Activated CD4-positive, CD25-positive, alpha-beta regulatory T cell (primary cell): ENCODE data around the gene S1PR4.
"Not testable (repeated sequence)": the region's sequence is repeated elsewhere in the genome, so short reads cannot be mapped to it uniquely, and the experiment has no call there.

Experiments used
- DNase-seq, 4 experiments: peaks; one replicate each; lab custom pipeline; 2025; lab: John Stamatoyannopoulos, UW

S1PR4 gene

DNA sequence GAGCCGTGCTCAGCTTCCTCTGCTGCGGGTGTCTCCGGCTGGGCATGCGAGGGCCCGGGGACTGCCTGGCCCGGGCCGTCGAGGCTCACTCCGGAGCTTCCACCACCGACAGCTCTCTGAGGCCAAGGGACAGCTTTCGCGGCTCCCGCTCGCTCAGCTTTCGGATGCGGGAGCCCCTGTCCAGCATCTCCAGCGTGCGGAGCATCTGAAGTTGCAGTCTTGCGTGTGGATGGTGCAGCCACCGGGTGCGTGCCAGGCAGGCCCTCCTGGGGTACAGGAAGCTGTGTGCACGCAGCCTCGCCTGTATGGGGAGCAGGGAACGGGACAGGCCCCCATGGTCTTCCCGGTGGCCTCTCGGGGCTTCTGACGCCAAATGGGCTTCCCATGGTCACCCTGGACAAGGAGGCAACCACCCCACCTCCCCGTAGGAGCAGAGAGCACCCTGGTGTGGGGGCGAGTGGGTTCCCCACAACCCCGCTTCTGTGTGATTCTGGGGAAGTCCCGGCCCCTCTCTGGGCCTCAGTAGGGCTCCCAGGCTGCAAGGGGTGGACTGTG lies 1.2 kb downstream of the S1PR4 start:
- DNase-seq, result no peak

DNA sequence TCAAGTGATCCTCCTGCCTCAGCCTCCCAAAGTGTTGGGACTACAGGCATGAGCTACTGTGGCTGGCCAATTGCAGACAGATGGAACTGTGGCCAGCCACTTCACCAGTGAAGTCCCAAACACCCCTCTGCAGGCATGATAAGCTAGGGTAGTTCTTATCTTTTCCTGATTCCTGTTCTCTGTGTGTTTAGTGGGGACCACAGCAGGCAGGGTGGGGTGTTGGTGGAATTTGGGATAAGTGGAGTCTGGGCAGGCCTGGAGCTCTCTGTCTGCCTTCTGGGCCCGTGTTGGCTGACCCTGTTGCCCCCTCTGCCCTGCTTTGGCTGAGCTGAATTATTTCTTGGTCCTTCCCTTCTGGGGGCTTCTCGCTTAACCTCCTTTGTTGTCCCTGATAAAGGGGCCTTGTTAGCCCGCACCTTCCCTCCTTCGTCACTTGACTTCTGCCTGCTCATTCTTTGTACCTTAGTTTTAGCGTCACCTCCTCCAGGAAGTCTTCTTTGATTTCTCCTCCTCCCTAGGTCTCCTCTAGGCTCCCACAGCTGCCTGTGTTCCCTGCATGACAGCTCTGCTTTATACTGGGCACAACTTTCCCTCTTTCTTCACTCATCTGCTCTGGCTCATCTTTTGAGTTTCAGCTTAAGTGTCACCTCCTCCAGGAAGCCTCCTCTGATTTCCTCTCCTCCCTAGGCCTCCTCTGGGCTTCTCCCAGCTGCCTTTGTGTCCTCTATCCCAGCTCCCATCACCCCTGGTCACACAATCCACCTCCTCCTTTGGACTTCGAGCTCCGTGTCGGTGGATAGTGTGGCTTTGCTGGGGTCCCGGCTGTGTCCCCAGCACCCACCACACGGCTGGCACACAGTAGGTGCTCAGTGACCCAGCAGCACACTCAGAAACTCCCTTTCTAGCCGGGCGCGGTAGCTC lies 5.4 kb downstream of the S1PR4 start:
- DNase-seq, result no peak

GRCh38 chr19:3184847-3185460 lies 6.4 kb downstream of the S1PR4 start:
- peak; percentile 51 to 68 (median 58) for DNase-seq

GRCh38 chr19:3185461-3186159 lies 7.0 kb downstream of the S1PR4 start, which contains the start of gene NCLN:
NCLN (plus strand) TSS chr19:3185930; CDS start chr19:3186031, 101 bp downstream.
- peak; percentile 87 to 92 (median 90) for DNase-seq

- no peak for DNase-seq
These were observed 7.7 kb downstream of the S1PR4 start for GRCh38 chr19:3186160-3186688.

DNA sequence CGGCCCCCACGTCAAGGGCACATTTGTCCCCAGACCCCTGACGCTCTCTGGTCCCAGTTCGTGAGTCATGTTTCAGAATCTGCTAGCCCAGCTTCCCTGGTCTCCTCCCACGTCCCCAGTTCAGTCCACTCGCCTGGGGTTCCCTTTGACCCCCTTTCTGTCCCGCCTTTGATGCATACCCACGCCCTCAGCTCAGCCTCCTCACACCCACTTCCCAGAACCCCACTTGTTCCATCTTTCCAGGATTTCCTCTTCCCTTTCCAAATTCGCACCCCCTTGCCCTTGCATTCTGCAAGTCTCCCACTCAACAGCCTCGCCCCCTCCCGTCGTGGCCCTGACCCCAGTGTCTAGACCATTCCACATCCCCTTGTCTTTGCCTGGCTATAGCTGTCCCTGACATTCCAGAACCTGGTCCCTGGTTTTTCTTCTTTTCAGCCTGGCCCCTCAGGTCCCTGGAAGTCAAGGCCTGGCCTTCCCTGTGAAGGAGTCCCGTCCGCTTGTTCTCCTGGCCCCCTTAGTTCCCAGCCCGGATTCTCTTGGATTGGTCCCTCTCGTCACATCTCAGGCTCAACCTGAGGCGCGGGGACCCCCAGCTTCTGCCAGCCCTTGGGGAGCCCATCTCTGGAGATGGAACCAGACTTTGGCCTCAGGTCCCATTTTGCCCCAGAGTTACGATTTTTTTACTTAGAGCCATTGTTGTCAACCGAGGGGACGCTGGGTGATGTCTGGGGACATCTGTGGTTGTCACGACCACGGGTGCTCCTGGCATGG lies 8.5 kb downstream of the S1PR4 start:
- no peak for DNase-seq

DNA sequence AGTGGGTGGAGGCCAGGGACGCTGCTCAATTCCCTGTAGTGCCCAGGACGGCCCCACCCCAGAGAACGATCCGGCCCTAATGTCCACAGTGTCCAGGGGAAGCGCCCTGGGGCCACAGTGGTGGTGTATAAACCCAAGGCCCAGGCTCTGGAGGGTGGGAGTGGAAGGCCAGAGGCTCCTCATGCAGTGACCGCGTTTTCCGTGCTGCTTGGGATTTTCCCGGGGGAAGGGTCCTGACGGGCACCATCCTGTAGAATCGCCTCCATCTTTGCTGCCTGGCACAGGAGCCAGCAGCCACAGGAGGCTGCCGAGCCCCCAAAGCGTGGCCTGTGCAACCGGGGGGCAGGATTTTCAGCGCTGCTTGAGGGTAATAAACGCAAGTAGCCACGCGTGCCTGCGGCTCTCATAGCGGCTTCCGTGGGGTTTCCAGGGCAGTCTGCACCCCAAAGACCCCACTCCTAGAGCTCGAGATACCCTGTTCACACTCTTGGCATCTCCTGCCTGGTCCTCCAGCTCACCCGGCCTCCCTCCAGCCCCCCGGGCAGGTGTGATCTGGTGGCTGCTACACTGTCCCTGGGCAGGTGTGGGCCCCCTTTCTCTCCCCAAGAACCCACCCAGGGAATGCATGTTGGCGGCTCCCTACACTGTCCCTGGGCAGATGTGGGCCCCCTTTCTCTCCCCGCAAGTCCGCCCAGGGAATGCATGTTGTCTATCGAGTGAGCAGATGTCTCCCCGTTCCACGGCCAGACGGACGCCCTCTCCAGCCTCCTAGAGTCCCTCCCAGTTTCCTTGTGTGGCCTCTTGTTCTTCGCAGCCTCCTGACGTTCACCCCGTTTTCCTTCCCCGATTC lies 9.3 kb downstream of the S1PR4 start:
- no peak for DNase-seq

- DNase-seq, result no peak
These were observed 10.3 kb downstream of the S1PR4 start for GRCh38 chr19:3188627-3189596.

GRCh38 chr19:3189702-3190469 lies 11.3 kb downstream of the S1PR4 start:
- no peak for DNase-seq

DNA sequence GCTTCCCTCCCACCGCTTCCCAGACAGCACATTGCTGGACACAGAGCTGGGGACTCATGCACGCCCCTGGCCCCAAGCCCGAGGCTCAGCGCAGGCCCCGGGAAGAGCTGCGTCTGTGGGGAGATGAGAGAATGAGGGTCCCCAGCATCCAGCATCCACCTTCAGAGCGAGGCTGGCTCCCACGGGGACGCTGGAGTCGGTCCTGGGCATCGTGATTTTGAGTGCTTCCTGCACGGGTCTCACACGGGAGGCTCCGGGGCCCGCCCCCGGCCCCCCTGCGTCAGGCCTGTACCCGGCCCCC lies 11.9 kb downstream of the S1PR4 start:
- DNase-seq, result no peak

DNA sequence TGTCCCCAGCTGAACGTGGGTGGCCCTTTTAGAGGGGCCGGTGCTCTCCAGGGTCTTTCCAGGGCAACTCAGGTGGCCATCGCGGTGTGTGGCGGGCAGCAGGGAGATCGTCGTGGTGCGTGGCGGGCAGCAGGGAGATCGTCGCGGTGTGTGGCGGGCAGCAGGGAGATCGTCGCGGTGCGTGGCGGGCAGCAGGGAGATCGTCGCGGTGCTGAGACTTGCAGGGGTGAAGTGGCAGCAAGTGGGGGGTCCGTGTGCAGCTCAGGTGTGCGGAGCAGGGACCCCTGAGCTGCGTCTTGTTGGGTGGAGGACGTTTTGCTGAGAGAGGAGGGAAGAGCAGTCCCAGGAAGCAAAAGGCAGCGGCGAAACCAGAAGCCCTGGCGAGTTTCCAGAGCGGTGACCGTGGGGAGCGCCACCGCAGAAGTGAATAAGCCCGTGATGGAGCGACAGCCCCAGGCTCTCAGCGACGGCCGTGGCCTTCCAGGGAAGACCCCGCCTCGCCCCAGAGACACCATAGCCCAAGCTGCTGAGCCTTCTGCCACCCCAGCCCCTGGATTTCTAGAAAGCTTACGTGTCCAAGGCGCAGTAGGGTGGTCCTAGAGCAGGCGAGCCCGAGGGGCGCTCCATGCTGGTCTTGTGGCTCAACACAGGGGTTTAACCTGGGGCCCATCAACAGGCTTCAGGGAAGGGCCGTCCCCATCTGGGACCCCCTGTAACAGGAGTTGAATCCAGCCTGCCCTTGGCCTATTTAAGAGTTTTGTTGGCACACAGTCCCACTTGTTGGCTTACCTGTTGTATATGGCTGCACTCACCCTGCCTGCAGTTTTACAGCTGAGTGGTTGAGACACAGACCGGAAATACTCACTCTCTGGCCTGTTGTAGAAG lies 12.6 kb downstream of the S1PR4 start:
- no peak for DNase-seq

DNA sequence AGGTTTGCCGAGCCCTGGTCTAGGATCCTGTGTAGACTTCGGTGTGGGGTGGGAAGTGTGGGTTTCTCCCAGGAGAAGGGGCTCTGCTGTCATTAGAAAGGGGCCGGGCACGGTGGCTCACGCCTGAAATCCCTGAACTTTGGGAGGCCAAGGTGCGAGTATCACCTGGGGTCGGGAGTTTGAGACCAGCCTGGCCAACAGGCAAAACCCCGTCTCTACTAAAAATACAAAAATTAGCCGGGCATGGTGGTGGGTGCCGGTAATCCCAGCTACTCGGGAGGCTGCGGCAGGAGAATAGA lies 13.2 kb downstream of the S1PR4 start:
- not testable (repeated sequence) for DNase-seq

DNA sequence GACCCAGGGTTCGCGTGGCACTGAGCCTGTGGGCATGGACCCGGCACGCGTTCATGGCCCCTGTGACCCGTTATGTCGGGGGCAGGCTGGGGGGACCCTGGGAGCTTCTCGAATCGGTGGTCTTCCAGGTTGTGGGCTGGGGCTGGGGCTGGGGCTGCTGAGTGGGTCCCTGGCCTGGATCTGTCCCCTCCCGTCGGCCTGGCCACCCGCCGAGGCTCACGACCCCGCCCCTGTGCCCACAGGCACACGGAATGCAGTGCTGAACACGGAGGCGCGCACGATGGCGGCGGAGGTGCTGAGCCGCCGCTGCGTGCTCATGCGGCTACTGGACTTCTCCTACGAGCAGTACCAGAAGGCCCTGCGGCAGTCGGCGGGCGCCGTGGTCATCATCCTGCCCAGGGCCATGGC lies 13.7 kb downstream of the S1PR4 start:
- no peak for DNase-seq

GRCh38 chr19:3192684-3193083 lies 14.1 kb downstream of the S1PR4 start:
- no peak for DNase-seq

GRCh38 chr19:3193256-3194105 lies 14.9 kb downstream of the S1PR4 start:
- no peak for DNase-seq

DNA sequence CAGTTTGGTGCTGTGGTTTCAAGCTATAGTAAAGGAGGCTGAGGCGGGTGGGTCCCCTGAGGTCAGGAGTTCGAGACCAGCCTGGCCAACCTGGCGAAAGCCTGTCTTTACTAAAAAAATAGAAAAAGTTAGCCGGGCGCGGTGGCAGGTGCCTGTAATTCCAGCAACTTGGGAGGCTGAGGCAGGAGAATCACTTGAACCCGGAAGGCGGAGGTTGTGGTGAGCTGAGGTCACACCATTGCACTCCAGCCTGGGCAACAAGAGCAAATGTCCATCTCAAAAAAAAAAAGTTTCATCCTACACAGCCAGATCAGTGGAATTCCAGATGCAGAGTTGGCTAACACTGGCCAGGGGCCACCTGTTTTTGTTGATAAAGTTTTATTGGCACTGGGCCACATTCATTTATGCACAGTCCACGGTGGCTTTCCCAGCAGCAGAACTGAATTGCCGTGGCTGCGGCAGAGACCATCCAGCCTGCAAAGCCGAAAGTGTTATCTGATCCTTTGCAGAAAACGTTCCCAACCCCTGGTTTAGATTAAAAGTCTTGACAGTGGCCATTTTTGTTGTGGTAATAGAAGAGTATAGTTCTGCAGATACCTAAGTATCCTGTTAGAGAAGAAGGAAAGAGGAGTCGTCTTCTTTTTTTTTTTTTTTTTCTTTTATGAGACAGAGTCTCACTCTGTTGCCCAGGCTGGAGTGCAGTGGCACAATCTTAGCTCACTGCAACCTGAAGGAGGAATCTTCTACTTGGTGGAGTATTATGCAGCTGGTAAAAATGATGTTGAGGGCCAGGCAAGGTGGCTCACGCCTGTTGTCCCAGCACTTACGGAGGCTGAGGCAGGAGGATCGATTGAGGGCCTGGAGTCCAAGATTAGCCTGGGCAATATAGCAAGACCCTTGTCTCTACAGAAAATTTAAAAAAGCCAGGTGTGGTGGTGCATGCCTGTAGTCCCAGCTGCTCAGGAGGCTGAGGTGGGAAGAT lies 15.8 kb downstream of the S1PR4 start:
- DNase-seq, result no peak
